CD4-positive, CD25-positive, alpha-beta regulatory T cell (primary cell): Measurements from ENCODE around the gene DNAH12. TPM values are rescaled to one million over a fixed set of nuclear protein-coding genes. Genes with fewer than 3 reads are reported as not detected.

ENCODE experiments used
- ATAC-seq, 2 donors: fragments of 150-1000 bp; cut with Tn5 transposase; one replicate each; pipeline ENCODE4 v1.10.0; 2021; ENCODE audit warnings: low read depth in 2 of 2, moderate number of reproducible peaks in 2 of 2, moderate library complexity in 1 of 2
- DNase-seq, 3 donors: peaks; one replicate each; pipeline versions ENCODE4 v3.0.0 to v3.0.0-alpha.2; 2012 to 2022; ENCODE audit warnings: mixed read lengths in 1 of 3
- H3K27ac ChIP-seq: one replicate; pipeline ENCODE4 v1.7.0; 2013; ENCODE audit warnings: mild to moderate bottlenecking, low read length; ENCODE audit not compliant: insufficient read depth, poor library complexity, severe bottlenecking
- H3K27me3 ChIP-seq: one replicate; pipeline ENCODE4 v1.7.0; 2013; ENCODE audit warnings: low read length; ENCODE audit not compliant: control insufficient read depth, insufficient read depth
- H3K36me3 ChIP-seq: one replicate; pipeline ENCODE4 v1.7.0; 2013; ENCODE audit warnings: mild to moderate bottlenecking, low read length, moderate library complexity; ENCODE audit not compliant: control insufficient read depth, insufficient read depth
- H3K4me1 ChIP-seq: 2 replicates; pipeline ENCODE4 v1.7.0; 2013; ENCODE audit warnings: mild to moderate bottlenecking, low read length; ENCODE audit not compliant: insufficient read depth, control insufficient read depth, poor library complexity, severe bottlenecking
- H3K4me3 ChIP-seq: one replicate; pipeline ENCODE4 v1.7.0; 2013; ENCODE audit warnings: low read depth, mild to moderate bottlenecking, low read length, moderate library complexity
- H3K9me3 ChIP-seq, 2 experiments: 1 replicate in 1 of 2; 2 replicates in 1 of 2; pipeline ENCODE4 v1.7.0; 2013; ENCODE audit warnings: low read length in 2 of 2, mild to moderate bottlenecking in 1 of 2, moderate library complexity in 1 of 2; ENCODE audit not compliant: control insufficient read depth in 2 of 2
- H3K27ac Mint-ChIP-seq, 3 donors: one replicate each; pipeline ENCODE4 v1.8.0; 2020 to 2022; ENCODE audit warnings: mild to moderate bottlenecking in 3 of 3, mixed read lengths in 3 of 3, moderate library complexity in 2 of 3
- H3K27me3 Mint-ChIP-seq: one replicate; pipeline ENCODE4 v1.8.0; 2022; ENCODE audit warnings: mild to moderate bottlenecking, mixed read lengths
- H3K36me3 Mint-ChIP-seq: one replicate; pipeline ENCODE4 v1.8.0; 2020; ENCODE audit warnings: mixed read lengths
- H3K4me1 Mint-ChIP-seq, 4 donors: one replicate each; pipeline ENCODE4 v1.8.0; 2020 to 2022; ENCODE audit warnings: mixed read lengths in 4 of 4, mild to moderate bottlenecking in 1 of 4
- H3K4me3 Mint-ChIP-seq, 4 donors: one replicate each; pipeline ENCODE4 v1.8.0; 2020 to 2022; ENCODE audit warnings: mild to moderate bottlenecking in 4 of 4, mixed read lengths in 4 of 4, moderate library complexity in 3 of 4
- H3K9me3 Mint-ChIP-seq, 7 donors: one replicate each; pipeline ENCODE4 v1.8.0; 2020 to 2022; ENCODE audit warnings: mixed read lengths in 7 of 7, mild to moderate bottlenecking in 3 of 7, moderate library complexity in 2 of 7
- polyA plus RNA-seq, 4 donors: library from polyadenylated mRNA; unstranded; fragments of 300-500 nt; fragmentation: Illumina TruSeq; gene quantifications; one replicate each; pipeline ENCODE4 v1.2.3, GENCODE V29; 2021
- total RNA-seq: library from RNA; stranded (reverse); gene quantifications from one replicate; pipeline ENCODE4 v1.2.3, GENCODE V29; 2022

Gene DNAH12
- total and polyA plus RNA-seq, 5 donors from 2014 or later = 0.22 TPM; not detected in 4

- no peaks in the 10 kb centered on the region for H3K9me3 ChIP-seq
- H3K4me3 Mint-ChIP-seq = peak overlapping the region in 2 of 4 donors; percentile 46 to 66
- peak overlapping the region; percentile 61 for H3K4me3 ChIP-seq
Measured at GRCh38 chr3:57397175-57398026, 146.7 kb downstream of the DNAH12 start.

DNA sequence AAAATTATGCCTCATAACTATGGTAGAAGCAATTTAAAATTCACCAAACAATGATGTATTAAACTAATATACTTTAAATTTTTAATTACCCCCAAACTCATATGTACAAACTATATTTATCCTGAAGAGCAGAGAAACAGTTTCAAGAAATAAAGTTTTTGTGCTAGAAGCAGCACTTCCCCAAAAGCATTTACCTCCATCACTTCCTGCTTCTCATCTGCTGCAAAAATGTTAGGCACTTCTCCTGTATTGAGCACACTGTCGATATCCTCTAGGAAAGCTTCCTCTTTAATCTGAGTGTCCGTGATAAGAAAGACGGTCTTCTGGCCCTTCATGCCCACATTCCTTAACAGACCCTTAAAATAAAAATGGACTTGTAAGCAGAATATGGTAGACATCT is 150.2 kb downstream of the DNAH12 start:
- Mint-ChIP-seq H3K27ac (peak overlapping the region in 1 of 3 donors; percentile 44), H3K27me3 (peaks cover 15% of the 10 kb centered on the region), H3K4me1 (peaks cover 0 to 14% (median 11%) of the 10 kb centered on the region in 4 donors), H3K9me3 (peaks cover 0 to 3% (median 1%) of the 10 kb centered on the region in 7 donors), H3K4me3 (no peak overlapping the region), H3K36me3 (peaks cover 4% of the 10 kb centered on the region)
- no peaks in the 10 kb centered on the region for H3K9me3 ChIP-seq
- H3K27ac ChIP-seq = no peak overlapping the region
- H3K36me3 ChIP-seq = no peaks in the 10 kb centered on the region
- no peak for ATAC-seq
- no peaks in the 10 kb centered on the region for H3K27me3 ChIP-seq
- DNase-seq = no peak
- H3K4me1 ChIP-seq = peaks cover 4% of the 10 kb centered on the region
- no peak overlapping the region for H3K4me3 ChIP-seq

More at GRCh38 chr3:57397175-57398026, 146.7 kb downstream of the DNAH12 start:
- DNase-seq (peak; percentile 26 to 81 (median 68)), ATAC-seq (peak; percentile 96 to 97)
- peaks cover 0 to 2% (median 0%) of the 10 kb centered on the region in 7 donors for H3K9me3 Mint-ChIP-seq
- peaks cover 44% of the 10 kb centered on the region for H3K27me3 Mint-ChIP-seq
- peak overlapping the region; percentile 1 to 51 (median 42) for H3K27ac Mint-ChIP-seq
- Histone ChIP-seq H3K27me3 (peaks cover 4% of the 10 kb centered on the region), H3K27ac (no peak overlapping the region), H3K36me3 (no peaks in the 10 kb centered on the region), H3K4me1 (peaks cover 4% of the 10 kb centered on the region)
- no peaks in the 10 kb centered on the region for H3K36me3 Mint-ChIP-seq
- peaks cover 0 to 15% (median 12%) of the 10 kb centered on the region in 4 donors for H3K4me1 Mint-ChIP-seq

DNA sequence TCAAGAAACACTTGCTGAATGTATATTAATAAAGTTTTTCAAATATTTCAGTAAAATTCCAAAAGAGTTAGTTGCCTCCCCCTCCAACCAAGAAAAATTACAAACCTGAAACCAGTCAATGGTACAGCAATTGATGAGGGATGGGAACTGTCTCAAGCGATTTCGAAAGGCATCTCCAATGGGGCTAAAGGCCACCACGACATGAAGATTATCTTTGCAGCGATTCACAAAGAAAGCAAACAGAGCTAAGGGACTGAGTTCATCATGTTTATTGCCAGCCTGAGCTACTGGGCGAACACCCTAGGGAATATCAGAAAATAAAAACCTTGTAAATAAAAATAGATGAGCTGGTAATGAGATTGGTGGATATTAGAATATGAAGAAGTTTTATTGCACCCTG is 152.4 kb downstream of the DNAH12 start:
- ATAC-seq (no peak), DNase-seq (no peak)
- Mint-ChIP-seq H3K9me3 (peaks cover 0 to 3% (median 0%) of the 10 kb centered on the region in 7 donors), H3K36me3 (peaks cover 4% of the 10 kb centered on the region), H3K27me3 (peaks cover 10% of the 10 kb centered on the region), H3K4me3 (no peak overlapping the region), H3K27ac (no peak overlapping the region), H3K4me1 (peaks cover 0 to 5% (median 1%) of the 10 kb centered on the region in 4 donors)
- Histone ChIP-seq H3K27me3 (no peaks in the 10 kb centered on the region), H3K9me3 (no peaks in the 10 kb centered on the region), H3K27ac (no peak overlapping the region), H3K4me3 (no peak overlapping the region), H3K36me3 (no peaks in the 10 kb centered on the region), H3K4me1 (no peaks in the 10 kb centered on the region)

DNA sequence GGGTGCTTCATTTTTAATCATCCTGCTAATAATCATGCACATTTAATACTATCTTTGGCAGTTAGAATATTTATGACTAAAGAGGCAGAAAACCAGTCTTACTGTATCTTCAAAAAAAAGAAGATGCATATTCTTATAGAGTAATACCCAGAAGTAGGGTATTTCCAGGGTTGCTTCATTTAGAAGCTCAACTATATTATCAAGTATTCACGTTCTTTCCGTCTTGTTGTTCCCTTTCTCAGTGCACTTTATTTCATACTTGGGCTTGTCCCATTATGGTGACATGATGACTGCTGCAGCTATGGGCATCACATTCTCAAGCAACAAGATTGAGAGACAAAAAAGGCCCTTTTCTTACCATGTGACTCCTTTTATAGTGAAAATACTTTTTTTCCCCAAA is 154.9 kb downstream of the DNAH12 start:
- no peak overlapping the region for H3K4me3 ChIP-seq
- peaks cover 0 to 4% (median 1%) of the 10 kb centered on the region in 4 donors for H3K4me1 Mint-ChIP-seq
- peaks cover 0 to 5% (median 0%) of the 10 kb centered on the region in 7 donors for H3K9me3 Mint-ChIP-seq
- no peaks in the 10 kb centered on the region for H3K36me3 ChIP-seq
- no peaks in the 10 kb centered on the region for H3K9me3 ChIP-seq
- no peak overlapping the region for H3K4me3 Mint-ChIP-seq
- H3K27ac ChIP-seq = no peak overlapping the region
- no peak for ATAC-seq
- H3K4me1 ChIP-seq = no peaks in the 10 kb centered on the region
- no peak overlapping the region for H3K27ac Mint-ChIP-seq
- DNase-seq = no peak
- no peaks in the 10 kb centered on the region for H3K27me3 ChIP-seq
- H3K27me3 Mint-ChIP-seq = peaks cover 9% of the 10 kb centered on the region
- H3K36me3 Mint-ChIP-seq = peaks cover 4% of the 10 kb centered on the region

- Histone ChIP-seq H3K27me3 (no peaks in the 10 kb centered on the region), H3K4me1 (no peaks in the 10 kb centered on the region), H3K36me3 (no peaks in the 10 kb centered on the region), H3K4me3 (no peak overlapping the region), H3K27ac (no peak overlapping the region), H3K9me3 (no peaks in the 10 kb centered on the region)
- peaks cover 0 to 5% (median 0%) of the 10 kb centered on the region in 7 donors for H3K9me3 Mint-ChIP-seq
- no peak overlapping the region for H3K4me3 Mint-ChIP-seq
- H3K36me3 Mint-ChIP-seq = peaks cover 4% of the 10 kb centered on the region
- ATAC-seq (no peak), DNase-seq (no peak)
- H3K27ac Mint-ChIP-seq = no peak overlapping the region
- H3K27me3 Mint-ChIP-seq = peaks cover 5% of the 10 kb centered on the region
- no peaks in the 10 kb centered on the region for H3K4me1 Mint-ChIP-seq
Measured at GRCh38 chr3:57386307-57386706, 157.8 kb downstream of the DNAH12 start.

- H3K4me3 Mint-ChIP-seq = no peak overlapping the region
- no peaks in the 10 kb centered on the region for H3K36me3 Mint-ChIP-seq
- no peak overlapping the region for H3K27ac Mint-ChIP-seq
- Histone ChIP-seq H3K4me1 (no peaks in the 10 kb centered on the region), H3K4me3 (no peak overlapping the region), H3K36me3 (no peaks in the 10 kb centered on the region), H3K9me3 (no peaks in the 10 kb centered on the region), H3K27ac (no peak overlapping the region), H3K27me3 (no peaks in the 10 kb centered on the region)
- DNase-seq (no peak), ATAC-seq (no peak)
- no peaks in the 10 kb centered on the region for H3K4me1 Mint-ChIP-seq
- peaks cover 0 to 2% (median 0%) of the 10 kb centered on the region in 7 donors for H3K9me3 Mint-ChIP-seq
- peaks cover 9% of the 10 kb centered on the region for H3K27me3 Mint-ChIP-seq
Measured at GRCh38 chr3:57385498-57385897, 158.6 kb downstream of the DNAH12 start.

DNA sequence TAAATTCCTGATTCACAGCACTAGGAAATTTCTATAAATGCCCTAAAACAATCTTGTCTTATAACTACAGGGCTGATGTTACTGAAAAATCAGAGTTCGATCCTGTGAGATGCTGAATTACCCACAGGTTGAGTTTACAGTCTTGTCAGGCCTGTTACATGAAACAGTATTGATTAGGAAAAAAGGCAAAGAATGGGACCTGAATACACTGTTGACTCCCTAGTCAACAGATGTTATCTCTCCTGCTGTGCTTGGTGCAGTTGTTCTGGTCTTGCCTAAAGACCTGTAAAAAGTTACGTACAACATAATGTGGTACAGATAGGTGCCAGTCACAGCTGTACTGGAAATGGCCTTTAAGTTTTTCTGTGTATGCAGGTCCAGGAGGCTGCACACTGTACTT is 160.3 kb downstream of the DNAH12 start:
- no peaks in the 10 kb centered on the region for H3K36me3 Mint-ChIP-seq
- Histone ChIP-seq H3K4me1 (no peaks in the 10 kb centered on the region), H3K9me3 (no peaks in the 10 kb centered on the region), H3K36me3 (no peaks in the 10 kb centered on the region), H3K4me3 (no peak overlapping the region), H3K27ac (no peak overlapping the region), H3K27me3 (no peaks in the 10 kb centered on the region)
- ATAC-seq (no peak), DNase-seq (no peak)
- H3K4me1 Mint-ChIP-seq = no peaks in the 10 kb centered on the region
- no peak overlapping the region for H3K27ac Mint-ChIP-seq
- peaks cover 9% of the 10 kb centered on the region for H3K27me3 Mint-ChIP-seq
- no peak overlapping the region for H3K4me3 Mint-ChIP-seq
- peaks cover 0 to 2% (median 0%) of the 10 kb centered on the region in 7 donors for H3K9me3 Mint-ChIP-seq

GRCh38 chr3:57383406-57383805 is 160.7 kb downstream of the DNAH12 start:
- Mint-ChIP-seq H3K9me3 (peaks cover 0 to 2% (median 0%) of the 10 kb centered on the region in 7 donors), H3K4me1 (no peaks in the 10 kb centered on the region), H3K27ac (no peak overlapping the region), H3K4me3 (no peak overlapping the region), H3K27me3 (peaks cover 10% of the 10 kb centered on the region), H3K36me3 (no peaks in the 10 kb centered on the region)
- DNase-seq (no peak), ATAC-seq (no peak)
- H3K27ac ChIP-seq = no peak overlapping the region
- no peaks in the 10 kb centered on the region for H3K36me3 ChIP-seq
- no peaks in the 10 kb centered on the region for H3K9me3 ChIP-seq
- H3K4me3 ChIP-seq = no peak overlapping the region
- no peaks in the 10 kb centered on the region for H3K27me3 ChIP-seq
- no peaks in the 10 kb centered on the region for H3K4me1 ChIP-seq
